Erythroblast (primary cell): ENCODE results near the gene KIF20A.

ENCODE experiments used
- GATA1 ChIP-seq: IDR thresholded peaks from 2 replicates; pipeline ENCODE4 v1.6.1; 2011; ENCODE audit warnings: low read depth, mild to moderate bottlenecking, control low read depth, low read length, moderate library complexity
- POLR2A ChIP-seq: IDR thresholded peaks from 2 replicates; pipeline ENCODE4 v1.6.1; 2011; ENCODE audit warnings: mild to moderate bottlenecking, low read length

DNA sequence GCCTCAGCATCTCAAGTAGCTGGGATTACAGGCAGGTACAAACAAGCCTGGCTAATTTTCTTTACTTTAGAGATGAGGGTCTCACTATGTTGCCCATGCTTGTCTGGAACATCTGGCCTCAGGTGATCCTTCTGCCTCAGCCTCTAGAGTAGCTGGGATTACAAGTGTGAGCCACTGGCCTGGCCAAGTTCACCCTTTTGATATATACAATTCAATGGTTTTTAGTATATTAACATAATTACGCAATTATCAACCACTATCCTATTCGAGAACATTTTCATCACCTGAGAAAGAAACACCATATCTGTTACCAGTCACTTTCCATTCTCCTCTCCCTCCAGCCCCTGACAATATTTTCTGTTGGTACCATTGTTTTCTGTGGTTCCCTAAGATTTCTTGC is 37.9 kb downstream of the KIF20A start:
- TF ChIP-seq POLR2A = no peak
- TF ChIP-seq GATA1 = no peak
